ENCODE data around the gene RPS2.

RPS2 gene

GRCh38 chr16:1917665-1918350 lies 46.8 kb downstream of the RPS2 start:
- DNase-seq, result no peak

- DNase-seq, result no peak
Observed at GRCh38 chr16:1917056-1917664, 47.5 kb downstream of the RPS2 start.

DNA sequence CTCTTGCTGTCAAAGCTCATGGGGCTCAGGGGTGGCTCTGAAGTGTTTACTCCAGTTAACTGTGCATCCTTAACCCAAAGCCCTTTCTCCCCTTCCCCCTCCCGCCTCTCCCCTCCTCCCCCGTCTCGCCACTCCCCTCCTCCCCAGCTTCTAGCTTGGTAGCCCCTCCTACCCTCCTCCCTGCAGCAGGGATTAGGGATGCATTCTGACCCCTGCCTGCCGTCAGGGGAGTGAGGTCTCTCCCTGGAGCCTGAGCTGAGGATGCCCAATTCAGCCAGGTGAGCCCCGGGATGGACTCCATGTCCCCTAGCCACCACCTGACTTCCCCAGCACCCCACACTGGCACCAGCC lies 48.0 kb downstream of the RPS2 start:
- no peak for DNase-seq

- DNase-seq, result no peak
Observed at GRCh38 chr16:1915732-1916639, 48.6 kb downstream of the RPS2 start.

DNA sequence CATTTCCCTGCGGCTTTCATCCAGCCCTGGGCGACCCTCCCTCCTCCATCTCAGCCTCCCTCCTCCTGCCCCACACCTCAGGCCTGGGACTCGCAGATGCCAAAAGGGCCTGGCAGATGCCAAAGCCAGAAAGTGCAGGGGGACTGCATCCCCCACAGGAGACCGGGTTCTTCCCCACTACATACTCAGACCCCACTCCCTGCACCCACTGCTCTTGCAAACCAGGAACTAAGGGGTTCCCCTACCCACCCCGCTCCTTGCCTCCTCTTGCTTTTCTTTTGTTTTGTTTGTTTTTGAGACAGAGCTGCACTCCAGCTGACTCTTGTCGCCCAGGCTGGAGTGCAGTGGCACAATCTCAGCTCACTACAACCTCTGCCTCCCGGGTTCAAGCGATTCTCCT lies 49.6 kb downstream of the RPS2 start:
- DNase-seq, result no peak

DNA sequence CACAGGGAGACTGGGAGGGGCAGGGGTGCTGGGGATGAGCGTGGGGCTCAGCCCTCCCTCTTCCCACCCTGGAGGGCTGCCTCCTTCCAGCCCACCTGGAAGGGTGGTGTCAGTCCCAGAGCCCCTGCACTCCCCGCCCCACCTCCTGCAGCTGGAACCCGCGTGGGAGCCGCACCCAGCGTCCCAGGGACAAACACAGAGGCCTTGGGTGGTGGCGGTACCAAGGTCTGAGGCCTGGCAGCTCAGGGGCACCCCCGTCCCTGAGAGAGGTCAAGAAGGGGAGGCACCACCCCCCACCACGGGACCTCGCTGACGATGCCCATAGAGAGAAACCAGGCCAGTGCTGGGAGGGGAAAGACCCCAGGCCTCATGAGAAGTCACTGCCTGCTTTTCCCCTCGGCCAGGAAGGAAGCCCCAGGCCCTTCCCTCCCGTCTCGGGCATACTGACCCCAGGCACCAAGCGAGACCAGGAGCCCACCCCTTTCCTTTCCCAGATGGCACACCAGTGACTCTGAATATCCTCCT lies 50.5 kb downstream of the RPS2 start:
- no peak for DNase-seq

DNA sequence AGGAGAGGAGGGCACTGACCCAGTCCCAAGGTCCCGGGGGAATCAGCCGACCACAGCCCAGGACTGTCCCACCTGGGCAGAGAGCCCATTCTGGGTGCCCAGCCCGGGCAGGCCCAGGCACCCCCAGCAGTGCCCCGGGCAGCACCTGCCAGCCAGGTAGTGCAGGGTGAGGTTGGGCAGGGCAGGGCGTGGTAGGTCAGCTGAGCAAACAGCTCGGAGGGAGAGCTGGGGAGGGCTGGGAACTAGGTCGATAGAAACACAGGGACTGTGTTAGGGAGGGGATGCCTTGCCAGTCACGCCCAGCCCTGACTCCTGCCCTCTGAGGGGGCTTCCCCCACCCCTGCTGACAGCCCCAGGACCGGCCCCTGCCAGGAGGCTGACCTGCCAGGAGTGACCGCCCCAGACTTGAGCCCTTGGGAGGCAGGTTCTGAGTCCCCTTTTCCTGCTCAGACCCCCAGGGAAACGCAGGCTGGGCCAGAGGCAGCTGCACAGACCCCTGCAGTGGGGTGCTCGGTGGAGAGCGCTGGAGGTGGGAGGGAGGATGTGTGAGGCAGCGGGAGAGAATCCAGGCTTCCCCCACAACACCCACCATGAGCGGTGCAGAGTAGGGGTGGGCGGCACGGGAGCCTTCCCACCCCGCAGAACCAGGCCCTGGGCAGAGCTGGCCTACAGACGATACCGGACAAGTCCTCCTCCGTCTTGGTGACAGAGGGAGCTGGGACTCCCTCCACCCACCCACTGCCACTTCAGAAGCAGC lies 51.1 kb downstream of the RPS2 start:
- no peak for DNase-seq

GRCh38 chr16:1912215-1912543 lies 52.4 kb downstream of the RPS2 start:
- no peak for DNase-seq

Data from NCI-H1048 (cell line).